ENCODE data around the gene ERMP1.
"Not testable (repeated sequence)": the region's sequence is repeated elsewhere in the genome, so short reads cannot be mapped to it uniquely, and the experiment has no call there.

The ERMP1 gene

DNA sequence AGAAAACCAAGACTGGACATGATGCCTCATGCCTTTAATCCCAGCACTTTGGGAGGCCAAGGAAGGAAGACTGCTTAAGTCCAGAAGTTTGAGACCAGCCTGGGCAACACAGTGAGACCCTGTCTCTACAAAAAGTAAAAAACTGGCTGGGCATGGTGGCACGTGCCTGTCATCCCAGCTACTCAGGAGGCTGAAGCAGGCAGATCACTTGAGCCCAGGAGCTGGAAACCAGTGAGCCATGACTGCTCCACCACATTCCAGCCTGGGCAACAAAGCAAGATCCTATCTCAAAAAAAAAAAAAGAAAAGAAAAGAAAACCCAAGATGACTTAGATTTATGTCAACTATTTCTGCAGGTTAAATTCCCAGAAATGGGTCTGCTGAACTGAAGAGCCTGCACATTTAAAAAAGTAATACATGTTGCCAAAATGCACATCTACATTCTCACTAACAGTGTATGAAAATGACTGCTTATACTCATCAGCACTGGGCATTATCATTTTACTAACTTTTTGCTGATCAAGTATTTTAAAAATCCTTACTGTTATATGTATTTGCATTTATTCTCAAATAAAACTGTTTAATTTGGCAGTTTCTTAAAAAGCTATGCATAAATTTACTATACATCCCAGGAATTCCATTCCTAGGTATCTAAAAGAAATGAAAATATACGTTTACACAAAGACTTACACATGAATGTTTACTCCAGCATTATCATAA is 14.3 kb downstream of the ERMP1 start:
- DNase-seq (ENCODE audit: low read depth, low spot score): no peak

DNA sequence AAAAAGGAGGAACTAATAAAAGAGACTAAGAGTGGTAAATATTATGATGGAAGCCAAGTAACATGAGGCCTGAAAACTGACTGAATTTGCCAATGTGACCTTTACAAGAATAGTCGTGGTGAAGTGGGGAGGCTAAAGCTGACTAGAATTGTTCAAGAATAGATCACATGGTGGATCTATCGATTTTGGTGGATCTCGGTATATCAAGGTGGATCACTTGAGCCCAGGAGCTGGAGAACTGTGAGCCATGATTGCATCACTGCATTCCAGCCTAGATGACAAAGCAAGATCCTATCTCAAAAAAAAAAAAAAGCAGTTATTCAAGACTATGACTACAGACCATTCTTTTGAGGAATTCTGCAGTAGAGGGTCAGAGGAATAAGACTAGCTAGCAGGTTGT is 15.1 kb downstream of the ERMP1 start:
- DNase-seq (ENCODE audit: low read depth, low spot score): no peak

- DNase-seq (ENCODE audit: low read depth, low spot score): no peak
Observed at GRCh38 chr9:5815461-5815860, 17.5 kb downstream of the ERMP1 start.

GRCh38 chr9:5813824-5814223 is 19.1 kb downstream of the ERMP1 start:
- no peak for DNase-seq (ENCODE audit: low read depth, low spot score)

GRCh38 chr9:5811751-5812150 is 21.2 kb downstream of the ERMP1 start:
- DNase-seq (ENCODE audit: low read depth, low spot score): no peak

GRCh38 chr9:5805478-5805877 is 27.4 kb downstream of the ERMP1 start:
- no peak for DNase-seq (ENCODE audit: low read depth, low spot score)

DNA sequence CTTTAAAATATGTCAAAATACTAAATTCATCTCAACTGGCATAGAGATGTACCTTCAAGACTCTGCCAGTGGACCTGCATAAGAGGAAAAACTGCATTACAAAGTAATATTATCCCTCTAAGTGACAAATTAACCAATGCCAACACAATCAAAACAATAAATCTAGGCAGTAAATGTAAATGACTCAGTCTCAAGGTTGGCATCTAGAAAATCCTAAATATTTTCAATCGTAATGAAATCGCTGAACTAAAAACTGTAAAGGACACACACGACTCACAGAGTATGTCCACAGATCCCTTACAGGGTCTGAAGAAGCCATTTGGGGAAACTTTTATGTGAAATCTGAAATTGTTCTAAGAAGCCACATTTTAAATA is 31.2 kb downstream of the ERMP1 start:
- DNase-seq (ENCODE audit: low read depth, low spot score): no peak

DNA sequence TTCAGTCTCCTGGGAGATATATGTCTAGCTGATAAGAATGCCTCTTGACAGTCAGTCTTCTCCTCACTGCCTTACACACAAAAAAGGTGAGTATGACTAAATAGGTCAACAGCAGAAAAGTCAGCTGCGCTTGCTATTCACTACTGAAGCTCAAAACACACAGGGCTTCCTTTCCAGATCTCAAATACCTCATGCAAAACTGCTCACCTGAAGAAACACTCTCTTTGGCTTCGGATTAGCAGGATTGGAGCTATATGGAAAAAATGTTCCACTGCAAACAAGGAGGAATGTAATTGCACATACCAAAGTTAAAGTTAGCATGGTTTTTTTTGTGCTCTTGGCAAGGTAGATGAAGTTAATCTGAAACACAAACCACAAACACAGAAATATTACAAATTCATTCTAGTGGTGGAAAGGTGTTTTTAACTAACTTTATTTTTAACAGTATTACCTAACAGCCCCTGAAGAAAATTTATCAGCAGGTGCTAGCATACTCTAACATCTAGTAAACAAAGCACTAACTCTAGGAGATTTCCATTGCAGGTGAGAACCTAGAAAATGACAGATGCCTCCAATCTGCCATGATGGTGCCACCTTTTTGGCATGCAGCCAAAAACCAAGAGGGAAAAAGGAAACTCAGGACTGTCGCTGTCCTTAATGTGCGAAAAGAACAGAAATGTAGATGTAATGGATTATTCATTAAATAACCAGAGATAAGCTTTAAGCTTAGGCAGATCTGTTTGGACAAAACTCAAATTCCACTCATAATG is 31.8 kb downstream of the ERMP1 start:
- no peak for DNase-seq (ENCODE audit: low read depth, low spot score)

GRCh38 chr9:5800378-5800777 is 32.5 kb downstream of the ERMP1 start:
- not testable (repeated sequence) for DNase-seq (ENCODE audit: low read depth, low spot score)

- DNase-seq (ENCODE audit: low read depth, low spot score): no peak
Observed at GRCh38 chr9:5799314-5799713, 33.6 kb downstream of the ERMP1 start.

GRCh38 chr9:5798581-5798980 is 34.3 kb downstream of the ERMP1 start:
- no peak for DNase-seq (ENCODE audit: low read depth, low spot score)

GRCh38 chr9:5796298-5796697 is 36.6 kb downstream of the ERMP1 start:
- DNase-seq (ENCODE audit: low read depth, low spot score): no peak

DNA sequence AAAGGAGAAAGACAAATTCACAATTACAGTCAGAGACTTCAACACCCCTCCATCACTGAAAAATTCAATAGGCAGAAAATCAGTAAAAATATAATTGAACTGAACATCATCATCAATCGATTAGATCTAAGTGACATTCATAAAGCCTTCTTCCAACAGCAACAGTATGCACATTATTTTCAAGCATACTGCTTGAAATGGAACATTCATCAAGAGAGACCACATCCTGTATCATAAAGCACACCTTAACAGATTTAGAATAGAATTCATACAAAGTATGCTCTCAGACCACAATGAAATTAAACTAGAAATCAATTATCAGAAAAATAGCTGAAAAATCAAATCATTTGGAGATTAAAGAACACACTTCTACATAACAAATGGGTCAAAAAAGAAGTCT is 39.1 kb downstream of the ERMP1 start:
- no peak for DNase-seq (ENCODE audit: low read depth, low spot score)

DNA sequence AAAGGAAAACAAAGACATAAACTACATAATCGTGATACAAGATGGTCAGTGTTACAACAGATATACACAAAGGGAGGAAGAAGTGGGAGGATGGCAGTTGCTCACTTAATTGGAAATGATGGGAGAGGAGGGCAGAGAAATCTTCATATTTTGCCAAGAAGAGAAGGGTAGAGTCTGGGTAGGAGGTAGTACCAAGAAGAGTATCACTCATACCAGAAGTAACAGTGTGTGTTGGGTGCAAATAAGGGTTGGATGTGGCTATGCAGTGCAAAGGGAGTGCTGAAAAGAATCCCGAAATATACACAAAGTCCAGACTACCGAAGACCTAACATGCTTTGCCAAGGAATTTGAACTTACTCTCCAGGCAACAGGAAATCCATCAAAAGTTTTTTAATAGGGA is 41.0 kb downstream of the ERMP1 start:
- DNase-seq (ENCODE audit: low read depth, low spot score): no peak

DNA sequence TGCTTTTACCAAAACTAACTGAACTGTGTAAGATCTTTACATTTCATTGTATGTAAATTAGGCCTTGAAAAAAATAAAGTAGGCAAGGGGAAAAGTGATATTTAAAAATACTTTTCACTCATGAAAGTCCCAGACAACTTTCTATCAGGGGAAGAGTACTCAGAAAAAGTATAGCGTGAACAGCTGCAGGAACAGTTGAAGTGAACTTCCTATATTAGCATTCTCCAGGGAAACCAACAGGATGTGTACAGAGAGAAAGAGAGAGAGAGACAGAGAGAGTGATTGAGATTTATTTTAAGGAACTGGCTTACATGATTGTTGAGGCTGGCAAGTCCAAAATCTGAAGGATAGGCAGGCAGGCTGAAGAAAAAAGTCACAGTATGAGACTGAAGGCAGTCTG is 42.0 kb downstream of the ERMP1 start:
- DNase-seq (ENCODE audit: low read depth, low spot score): no peak

GRCh38 chr9:5789489-5789888 is 43.4 kb downstream of the ERMP1 start:
- DNase-seq (ENCODE audit: low read depth, low spot score): no peak

GRCh38 chr9:5787759-5788302 is 45.1 kb downstream of the ERMP1 start:
- no peak for DNase-seq (ENCODE audit: low read depth, low spot score)

DNA sequence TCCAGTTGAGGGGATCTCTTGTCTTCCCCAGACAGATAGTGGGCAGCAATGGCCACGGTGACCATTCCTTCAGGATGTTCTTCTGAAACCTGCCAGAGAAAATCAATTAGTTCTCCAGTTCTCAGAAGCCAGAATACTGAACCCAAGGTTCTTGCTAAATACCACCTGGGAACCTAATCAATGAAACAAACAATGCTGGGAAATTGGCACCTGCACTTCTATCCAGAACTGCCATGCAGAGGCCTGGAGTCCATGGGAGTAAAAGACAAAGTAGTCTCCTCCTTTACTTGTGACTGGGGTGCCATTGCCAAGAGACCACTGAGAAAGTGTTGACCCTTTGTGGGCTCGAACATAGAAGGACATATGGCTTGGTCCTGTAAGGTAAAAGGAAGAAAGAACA is 45.7 kb downstream of the ERMP1 start:
- DNase-seq (ENCODE audit: low read depth, low spot score): no peak

DNA sequence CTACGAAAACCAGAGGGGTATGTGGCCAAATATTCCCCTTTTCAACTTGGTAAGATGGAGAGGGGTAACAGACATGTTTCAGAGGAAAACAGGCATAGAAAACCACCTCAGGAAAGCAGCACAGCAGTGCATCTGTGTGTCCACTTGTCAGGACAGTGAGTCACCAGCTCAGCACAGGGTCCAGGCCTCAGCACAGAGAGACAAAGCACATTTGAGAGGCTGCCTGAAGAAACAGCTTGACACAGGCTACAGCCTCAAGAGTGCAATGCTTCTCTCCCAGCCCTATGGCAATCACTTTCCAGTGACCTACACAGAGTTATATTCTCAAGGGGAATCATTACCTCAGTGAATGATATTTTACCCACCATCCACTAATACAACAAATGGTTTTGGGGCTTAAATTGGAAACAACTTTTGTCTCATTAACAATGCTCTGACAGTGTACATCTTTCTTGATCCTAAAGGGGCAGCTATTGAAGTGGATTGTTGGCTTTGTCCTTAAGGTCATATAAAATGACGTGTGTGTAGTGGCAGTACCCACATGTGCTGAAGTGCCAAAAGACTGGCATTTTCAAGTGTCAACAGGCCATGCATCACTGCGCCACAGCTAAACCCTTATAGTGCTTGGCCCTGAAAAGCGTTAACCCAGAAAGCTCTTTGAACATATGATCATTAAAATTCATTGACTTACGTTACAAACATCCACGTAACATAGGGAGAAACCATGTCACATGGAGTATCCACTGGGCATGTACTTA is 46.4 kb downstream of the ERMP1 start:
- no peak for DNase-seq (ENCODE audit: low read depth, low spot score)

GRCh38 chr9:5784526-5785315 is 48.2 kb downstream of the ERMP1 start:
- DNase-seq (ENCODE audit: low read depth, low spot score): no peak

DNA sequence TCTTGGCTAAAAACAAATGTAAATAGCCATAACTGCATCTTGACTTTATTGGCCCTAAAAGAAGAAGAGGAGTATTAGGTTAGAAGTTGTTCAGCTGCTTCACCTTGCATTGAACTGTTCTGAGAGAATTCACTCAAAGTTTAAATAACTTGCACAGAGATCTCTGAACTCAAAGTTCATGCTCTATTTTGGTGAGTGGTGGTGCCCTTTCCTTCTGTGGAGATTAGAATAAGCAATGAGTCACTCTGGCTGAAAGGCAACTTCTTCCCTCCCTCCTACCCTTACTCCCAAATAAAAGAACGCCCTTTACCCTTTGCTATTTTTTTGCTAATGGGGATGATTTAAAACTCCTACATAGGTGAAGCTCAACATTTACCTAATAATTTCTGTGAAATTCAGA is 48.9 kb downstream of the ERMP1 start:
- DNase-seq (ENCODE audit: low read depth, low spot score): no peak

- not testable (repeated sequence) for DNase-seq (ENCODE audit: low read depth, low spot score)
Observed at GRCh38 chr9:5783420-5783819, 49.5 kb downstream of the ERMP1 start.
